ENCODE results near the gene TP63. TPM values are rescaled to one million over a fixed set of nuclear protein-coding genes. Genes with fewer than 3 reads are reported as not detected.

Gene TP63
- total RNA-seq, 1 donor from 2014 or later = 0.16 TPM

GRCh38 chr3:189685291-189685690 lies 54.1 kb downstream of the TP63 start:
- DNase-seq = no peak

DNA sequence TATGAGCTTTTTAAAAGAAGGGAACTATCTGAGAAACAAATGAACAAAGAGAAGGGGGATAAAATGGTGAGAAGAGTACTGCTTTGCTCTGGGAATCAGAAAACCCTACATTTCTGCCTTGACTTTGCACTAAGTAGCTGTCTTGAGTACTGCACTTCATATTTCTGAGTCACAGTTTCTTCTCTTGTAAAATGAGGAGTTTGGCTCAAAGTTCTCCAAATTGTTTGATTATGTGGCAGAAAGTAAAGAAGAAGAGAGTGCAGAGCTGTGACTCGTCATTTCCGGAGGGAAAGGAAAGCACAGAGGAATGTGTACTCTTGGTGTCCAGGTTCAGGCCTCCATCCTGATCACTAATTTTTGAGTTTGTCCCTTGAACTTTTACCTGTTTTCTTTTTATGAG lies 54.7 kb downstream of the TP63 start:
- DNase-seq = no peak

DNA sequence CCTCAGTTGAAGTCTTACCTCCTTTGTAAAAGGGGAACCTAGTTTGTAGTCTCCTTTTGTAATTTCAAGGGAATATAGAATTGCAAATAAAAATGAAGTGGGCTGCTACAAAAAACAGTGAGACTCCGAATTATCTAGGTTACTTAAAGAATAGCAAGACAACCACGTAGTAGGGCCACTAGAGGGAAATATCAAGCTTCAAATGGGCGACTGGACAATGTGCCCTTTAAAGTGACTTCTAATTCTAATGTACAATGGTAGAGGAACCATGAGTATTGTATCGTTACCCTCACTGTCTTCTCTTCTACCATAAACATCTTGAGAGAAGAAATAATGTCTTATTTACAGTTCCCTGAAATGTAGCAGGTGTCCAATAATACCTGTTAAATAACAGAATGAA lies 56.3 kb downstream of the TP63 start:
- no peak for DNase-seq

DNA sequence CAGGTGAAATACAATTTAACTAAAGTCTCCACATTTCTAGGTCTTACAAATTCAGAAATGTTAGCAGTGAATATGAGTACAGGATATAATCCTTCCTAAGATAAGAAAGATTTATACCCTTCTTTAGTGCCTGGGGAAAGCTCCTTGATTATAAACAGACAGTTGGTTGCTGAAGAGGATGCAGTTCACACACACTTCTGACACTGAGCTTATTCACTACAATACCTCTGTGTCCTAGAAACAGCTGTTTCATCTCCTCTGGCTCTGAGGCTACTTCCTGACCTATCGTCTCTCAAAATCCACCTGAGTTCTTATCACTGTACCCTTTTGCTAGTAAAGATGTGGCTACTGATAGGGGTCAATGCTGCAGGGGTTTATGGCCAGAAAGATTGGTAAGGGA lies 57.1 kb downstream of the TP63 start:
- no peak for DNase-seq

- no peak for DNase-seq
These were observed 58.4 kb downstream of the TP63 start for GRCh38 chr3:189689625-189690024.

GRCh38 chr3:189690237-189690636 lies 59.0 kb downstream of the TP63 start:
- no peak for DNase-seq

- no peak for DNase-seq
These were observed 59.5 kb downstream of the TP63 start for GRCh38 chr3:189690672-189691071.

DNA sequence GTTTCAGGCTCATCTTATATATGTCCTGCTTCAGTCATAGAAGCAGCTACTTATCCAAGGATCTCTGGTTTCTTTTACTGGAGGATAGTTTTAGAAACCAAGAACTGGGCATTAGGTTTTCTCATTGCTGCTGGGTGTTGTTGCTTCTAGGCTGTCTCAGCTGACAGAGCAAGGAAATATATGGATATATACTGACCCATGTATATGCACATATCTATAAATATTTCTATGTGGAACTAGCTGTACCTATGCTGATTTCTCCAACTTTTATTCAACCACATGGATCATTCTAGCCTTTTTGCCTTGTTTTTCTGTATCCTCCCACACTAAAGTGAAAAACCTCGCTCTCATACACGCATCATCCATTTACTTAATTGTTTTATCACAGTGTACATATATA lies 64.2 kb downstream of the TP63 start:
- DNase-seq = no peak

DNA sequence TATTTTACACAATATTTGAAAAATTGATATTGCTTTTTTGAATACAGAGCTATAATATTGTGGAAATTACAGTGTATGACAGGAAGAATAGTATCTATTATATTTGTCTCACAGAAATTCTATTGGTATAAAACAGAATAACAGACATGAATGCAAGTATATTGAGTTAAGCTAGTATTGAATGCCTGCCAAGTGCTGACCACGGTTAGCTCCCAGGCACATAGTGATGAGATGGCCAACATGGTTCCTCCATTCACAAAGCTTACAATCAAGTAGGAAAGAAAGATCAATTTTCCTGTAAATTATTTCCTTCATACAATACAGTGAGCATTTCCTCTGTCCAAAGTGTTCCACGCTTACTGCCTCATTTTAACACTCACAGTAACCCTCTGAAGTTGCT lies 67.6 kb downstream of the TP63 start:
- DNase-seq = no peak

DNA sequence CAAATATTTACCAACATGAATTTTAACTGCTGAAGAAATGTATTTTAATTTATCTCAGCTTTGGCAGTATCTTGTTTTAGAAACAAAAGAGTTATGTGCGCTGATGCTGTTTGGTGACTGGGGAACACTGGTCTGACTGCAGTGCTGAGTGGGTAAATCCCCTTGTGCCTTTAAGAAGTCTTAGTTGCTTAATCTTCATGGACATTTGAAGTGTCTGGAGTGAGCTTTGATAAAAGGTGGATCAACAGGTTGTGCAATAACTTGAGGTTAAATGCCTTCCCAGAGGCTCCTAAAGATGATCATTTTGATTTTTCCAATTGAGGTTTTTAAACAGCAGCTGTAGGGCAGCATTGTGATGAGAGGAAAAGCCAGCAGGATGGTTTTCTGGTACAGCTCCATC lies 68.7 kb downstream of the TP63 start:
- no peak for DNase-seq

DNA sequence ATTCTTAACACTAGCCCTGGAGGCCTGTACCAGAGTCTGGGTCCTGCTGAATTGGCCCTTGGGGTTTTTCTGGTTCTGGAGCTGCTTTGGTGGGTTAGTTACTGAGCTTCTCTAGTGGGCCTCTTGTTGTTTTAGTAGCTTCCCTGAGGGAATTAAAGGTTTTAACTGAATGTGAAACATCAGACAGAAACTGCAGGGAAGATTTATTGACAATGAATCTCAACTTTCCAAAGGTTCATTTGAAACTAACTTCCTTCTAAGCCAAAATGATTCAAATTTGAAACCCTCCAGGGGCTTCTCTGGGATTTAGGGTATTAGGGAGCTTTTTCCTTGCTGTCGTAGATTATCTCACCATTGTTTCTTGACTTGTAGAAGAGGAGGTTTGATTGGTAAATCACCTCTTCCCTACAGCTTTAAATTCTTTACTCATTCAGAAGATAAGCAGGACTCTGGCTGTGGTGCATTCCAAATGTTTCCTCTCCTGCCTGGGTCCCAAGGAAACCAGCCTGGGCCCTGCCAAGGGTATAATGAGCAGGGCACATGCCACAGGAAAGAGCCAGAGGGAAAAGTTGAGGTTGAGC lies 71.0 kb downstream of the TP63 start:
- no peak for DNase-seq

- DNase-seq = no peak
These were observed 72.7 kb downstream of the TP63 start for GRCh38 chr3:189703865-189704264.

- DNase-seq = no peak
These were observed 77.2 kb downstream of the TP63 start for GRCh38 chr3:189708375-189708774.

DNA sequence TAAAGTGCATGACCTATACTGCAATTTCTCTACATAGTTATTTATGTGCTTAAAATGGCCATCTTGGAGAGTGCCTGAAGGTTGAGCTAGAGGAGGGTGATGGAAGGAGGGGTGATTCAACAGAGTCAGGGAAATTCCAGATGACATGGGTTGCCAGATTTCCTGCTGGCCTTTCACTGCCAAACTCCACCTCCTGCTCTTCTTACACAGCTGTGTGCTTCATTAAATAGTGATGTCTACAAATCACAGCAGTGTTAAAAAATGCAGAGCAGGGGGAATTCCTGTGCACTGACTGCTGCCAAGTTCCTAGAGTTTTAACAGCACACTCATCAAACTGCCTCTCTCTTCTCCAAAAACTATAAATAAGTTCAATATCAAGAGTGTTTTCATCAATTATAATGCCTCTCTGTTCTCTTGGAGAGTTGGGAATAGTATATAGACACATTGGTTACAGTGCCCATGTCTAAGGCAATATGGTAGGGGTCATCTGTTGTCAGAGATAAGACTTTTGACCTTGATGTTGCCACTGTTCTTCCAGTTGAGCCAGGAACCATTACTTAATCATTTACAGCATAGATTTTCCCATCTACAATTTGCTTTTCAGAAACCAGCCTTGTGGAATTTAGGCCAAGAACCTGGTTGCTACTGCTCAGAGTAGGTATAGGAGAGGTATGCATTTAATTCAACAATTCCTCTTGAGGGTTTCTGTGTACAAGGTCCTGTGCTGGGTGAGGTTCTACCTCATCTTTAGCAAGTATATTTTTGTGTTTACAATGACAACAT lies 79.6 kb downstream of the TP63 start:
- DNase-seq = no peak

DNA sequence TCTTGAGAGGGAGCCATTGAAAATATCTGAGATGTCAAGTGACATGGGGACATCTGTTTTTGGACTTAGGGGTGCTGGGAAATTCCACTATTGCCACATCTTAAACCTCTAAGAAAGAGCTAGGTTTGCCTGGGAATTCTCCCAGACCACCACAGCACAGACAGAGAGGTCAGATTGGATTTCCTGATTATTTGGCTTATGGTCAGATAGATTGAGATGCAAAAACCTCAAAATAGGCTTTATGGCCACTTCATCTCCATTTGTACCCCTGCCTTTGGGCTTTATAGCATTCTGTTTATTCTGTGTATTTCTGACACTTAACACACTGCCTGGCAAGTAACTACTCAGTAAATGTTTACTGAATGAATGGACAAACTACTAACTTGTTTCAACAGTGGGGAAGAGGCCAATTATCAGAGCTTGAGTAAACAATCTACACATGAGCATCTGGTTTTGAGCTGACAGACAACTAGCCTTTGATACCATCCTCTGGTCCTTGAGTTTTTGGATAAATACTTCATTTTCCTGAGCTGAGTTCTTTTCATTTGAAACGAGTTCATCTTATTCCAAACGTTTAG lies 81.8 kb downstream of the TP63 start:
- DNase-seq = no peak

- DNase-seq = no peak
These were observed 84.1 kb downstream of the TP63 start for GRCh38 chr3:189714991-189715961.

GRCh38 chr3:189718215-189718614 lies 87.0 kb downstream of the TP63 start:
- no peak for DNase-seq

DNA sequence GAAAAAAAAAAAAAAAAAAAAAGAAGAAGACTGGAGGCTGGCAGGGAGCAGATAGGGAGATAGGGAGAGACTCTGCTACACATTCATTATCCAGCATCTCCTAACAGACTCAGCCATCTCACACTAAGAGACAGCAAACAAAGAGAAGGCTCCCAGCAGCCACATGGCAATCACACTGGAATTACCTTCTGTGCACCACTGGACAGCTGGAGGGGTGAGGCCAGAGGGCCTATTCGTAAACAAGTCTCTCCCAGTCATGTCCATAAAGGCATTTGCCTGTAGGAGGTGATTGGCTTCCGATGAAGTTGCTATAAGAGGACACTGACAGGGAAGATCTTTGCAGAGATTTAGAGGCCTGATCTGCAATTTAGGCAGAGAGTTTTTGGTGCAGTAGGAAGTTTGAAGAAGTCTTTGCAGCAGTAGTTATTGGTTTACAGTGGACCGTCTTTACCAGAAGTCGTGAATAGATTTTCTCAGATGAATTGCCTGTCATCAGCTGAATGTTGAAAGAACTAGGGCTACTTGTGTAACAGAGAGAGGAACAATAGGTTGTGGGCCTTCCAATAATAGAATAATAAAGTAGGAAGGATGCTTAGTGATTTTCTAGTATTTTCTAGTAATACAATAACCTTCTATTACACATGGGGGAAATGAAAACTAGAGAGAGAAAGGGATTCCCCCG lies 89.7 kb downstream of the TP63 start:
- no peak for DNase-seq

GRCh38 chr3:189721873-189722665 lies 90.9 kb downstream of the TP63 start:
- no peak for DNase-seq

GRCh38 chr3:189724356-189724755 lies 93.2 kb downstream of the TP63 start:
- no peak for DNase-seq

DNA sequence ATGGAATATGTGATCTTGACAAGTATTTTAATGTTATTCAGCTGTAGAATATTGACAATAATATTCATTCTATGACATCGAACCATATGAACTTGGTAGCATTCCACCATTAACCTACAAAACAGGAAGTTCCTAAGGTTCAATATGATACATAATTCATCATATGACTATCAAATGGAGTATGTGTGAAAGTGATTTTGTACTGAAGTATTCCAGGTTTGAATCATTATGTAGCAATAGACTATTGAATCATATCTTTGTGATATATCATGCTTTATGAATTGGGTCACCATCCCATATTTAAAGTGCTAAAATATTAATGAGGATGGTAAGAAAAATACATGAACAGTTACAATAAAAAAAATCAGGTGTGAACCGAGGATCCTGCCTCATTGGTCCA lies 95.1 kb downstream of the TP63 start:
- no peak for DNase-seq

Measured in occipital lobe (tissue), 2 donors.